ENCODE data around the gene PDPK1.
"Not testable (repeated sequence)": the region's sequence is repeated elsewhere in the genome, so short reads cannot be mapped to it uniquely, and the experiment has no call there.

Gene PDPK1

DNA sequence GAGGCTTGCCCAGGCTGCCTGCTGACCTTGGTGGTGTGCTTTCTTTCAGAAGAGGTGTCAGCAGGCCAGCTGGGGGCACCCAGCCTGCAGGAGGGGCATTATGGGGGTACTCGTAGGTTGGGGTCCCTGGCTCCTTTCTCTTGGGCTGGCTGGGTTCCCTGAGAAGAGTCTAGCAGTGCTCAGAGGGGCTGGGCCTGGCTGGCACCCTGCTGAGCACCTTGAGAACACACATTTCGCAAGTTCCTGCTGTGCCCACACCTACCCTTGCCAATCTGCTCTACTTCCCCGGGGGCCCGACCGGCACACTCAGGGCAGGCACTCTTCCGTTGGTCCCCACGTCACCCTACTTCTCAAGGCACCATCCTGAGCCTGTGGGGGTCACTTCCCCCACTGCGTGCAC lies 11.7 kb upstream of the PDPK1 start:
- DNase-seq = no peak

DNA sequence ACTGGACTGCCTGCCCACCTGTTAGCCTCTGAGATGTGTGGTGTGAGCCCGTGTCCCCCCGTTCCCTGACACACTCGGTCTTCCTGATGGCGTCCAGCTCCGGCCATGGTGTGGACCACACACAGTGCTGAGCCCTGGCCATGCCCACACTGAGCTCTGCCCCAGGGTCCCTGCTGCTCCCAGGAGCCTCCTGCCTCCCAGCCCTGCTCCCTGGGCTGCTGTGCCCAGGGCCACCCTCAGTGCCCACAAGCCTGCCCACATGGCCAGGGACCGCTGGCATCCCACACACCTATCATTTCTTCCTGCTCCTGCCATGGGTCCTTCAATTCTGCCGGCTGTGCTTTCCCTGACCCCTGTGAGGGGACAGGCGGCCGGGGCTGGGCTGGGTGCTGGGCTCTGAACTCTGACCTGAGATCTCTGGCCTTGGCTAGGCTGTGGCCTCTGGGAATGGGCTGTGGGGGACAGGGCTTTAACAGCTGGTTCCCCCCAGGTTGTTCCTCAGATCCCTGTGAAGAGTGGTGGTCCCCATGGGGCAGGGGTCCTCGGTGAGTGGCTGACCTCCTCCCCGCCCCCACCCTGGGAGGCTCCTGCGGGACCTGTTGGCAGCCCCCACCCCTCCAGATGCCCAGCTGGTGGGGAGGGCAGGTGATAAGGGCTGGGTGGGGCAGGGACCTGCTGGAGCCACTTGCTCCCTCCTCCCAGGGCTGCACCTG lies 10.6 kb upstream of the PDPK1 start:
- no peak for DNase-seq

DNA sequence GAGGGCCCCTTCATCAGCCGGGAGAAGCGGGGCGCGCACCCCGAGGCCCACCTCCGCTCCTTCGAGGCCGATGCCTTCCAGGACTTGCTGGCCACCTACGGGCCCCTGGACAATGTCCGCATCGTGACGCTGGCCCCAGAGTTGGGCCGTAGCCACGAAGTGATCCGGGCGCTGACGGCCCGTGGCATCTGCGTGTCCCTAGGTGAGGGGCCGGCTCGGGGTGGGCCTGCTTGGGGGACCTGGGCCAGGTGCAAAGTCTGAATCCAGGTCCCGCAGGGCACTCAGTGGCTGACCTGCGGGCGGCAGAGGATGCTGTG lies 10.1 kb upstream of the PDPK1 start:
- no peak for DNase-seq

DNA sequence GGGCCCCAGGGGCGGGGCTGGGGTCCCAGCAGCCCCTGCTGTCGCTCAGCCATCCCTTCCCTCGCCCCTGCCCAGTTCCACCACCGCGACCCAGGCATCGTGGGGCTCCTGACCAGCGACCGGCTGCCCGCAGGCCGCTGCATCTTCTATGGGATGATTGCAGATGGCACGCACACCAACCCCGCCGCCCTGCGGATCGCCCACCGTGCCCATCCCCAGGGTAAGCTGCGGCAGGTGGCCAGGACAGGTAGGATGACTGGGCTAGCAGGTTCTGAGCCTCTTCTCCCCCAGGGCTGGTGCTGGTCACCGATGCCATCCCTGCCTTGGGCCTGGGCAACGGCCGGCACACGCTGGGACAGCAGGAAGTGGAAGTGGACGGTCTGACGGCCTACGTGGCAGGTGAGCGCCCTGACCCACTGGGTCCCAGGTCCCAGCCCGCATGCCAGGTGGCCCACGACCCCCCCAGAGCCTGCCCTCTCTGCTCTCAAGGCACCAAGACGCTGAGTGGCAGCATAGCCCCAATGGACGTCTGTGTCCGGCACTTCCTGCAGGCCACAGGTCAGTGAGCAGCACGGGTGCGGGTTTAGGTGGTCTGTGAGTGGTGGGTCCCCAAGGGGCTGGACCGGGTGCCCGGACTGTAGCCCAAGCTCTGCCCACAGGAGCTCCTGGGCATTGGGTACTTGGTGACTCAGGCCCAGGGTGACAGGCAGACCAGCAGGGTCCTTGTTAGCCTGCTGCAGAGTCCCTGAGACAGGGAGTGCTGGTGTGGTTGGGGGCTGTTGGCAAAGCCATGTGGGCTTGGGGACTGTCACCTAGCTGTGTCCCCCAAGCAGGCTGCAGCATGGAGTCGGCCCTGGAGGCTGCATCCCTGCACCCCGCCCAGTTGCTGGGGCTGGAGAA lies 9.4 kb upstream of the PDPK1 start:
- no peak for DNase-seq

DNA sequence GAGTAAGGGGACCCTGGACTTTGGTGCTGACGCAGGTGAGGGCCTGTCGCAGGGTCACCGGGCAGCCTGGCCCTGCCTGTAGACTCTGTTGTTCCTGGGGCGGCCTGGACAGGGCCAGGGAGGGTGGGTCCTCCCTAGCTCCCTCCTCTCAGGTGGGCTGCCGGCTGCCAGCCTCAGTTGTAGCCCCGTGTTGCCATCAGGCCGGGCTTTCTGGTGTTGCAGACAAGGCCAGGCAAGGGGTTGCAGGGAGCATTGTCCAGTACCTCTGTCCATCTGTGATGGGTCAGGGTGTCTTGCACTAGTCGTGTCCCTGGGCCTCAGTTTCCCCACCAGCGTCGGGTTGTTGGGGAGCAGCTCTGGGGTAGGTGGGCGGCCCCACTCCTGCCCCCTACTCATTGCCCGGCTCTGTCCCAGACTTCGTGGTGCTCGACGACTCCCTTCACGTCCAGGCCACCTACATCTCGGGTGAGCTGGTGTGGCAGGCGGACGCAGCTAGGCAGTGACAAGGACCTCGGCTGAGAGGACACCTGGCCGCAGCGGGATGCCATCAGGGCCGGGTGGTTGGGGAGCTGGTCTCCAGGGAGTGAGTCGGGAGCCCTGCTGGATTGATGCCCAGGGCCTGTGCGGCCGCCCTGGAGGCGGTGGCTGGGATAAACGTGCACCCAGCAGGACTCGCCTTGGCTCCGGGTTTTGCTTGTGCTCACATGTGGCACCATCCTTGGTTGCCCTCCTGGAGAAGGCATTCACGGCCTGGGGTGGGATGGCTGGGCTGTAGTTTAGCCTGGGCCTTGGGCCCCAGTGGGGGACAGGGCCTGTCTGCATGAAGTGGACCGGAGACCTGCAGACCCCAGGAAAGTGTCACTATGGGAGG lies 8.5 kb upstream of the PDPK1 start:
- DNase-seq = no peak

DNA sequence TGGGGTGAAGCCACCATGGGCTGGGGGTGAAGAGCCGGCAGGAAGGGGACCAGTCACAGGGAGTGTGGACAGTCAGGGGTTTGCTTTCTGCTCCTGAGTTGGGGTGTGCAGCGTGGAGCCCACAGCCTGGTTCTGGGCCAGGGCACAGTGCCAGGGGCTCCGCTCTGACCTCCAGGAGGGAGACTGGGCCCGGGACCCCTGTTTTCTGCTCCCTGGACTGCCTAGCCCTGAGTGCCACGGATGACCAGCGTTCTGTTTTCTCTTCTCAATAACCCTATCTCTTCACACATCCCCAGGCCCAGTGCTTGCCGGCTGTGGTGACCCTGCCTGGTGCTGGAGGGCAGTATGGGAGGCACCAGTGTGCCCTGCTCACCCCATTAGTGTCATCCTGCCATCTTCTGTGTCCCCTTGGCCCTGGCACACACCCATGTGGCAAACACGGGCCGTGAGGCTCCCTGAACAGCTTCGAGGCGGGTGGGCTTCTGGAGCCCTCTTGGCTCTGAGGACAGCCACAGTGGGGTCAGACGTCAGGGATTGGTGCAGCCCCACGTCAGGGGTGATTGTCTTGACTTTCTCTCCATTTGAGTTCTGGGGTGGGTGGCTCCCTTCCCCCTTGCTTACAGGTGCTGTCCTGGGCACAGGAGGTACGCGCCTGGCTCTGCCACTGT lies 7.7 kb upstream of the PDPK1 start:
- DNase-seq = no peak

DNA sequence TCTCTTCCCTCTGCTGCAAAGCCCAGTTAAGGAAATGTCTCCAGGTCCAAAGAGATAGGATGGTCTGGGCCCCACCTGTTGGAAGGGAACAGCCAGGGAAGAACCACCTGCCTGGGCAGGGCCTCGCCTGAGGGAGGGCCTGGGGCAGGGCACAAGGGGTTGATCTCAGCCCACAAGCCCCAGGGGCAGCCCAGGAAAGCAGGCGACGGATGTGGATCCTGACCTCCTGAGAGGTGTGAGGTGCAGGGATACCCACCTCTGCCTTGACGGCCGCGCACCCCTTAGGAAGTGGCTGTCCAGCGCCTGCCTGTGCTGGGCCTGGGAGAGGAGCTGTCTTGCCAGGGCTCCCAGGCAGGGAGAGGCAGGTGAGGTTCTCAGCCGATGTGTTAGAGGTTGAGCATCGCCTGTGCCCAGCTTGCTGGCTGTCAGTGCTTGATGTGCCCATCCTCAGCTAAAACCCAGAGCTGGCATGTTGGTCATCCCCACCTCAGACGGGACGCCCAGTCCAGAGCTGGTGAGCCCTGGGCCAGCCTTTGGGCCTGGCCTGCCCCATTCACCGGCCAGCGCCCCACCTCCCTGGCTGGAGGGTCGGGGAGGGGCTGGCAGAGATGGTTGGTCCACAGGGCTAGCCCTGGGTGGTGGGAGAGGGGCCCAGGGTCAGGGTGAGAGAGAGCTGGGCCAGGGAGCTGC lies 7.0 kb upstream of the PDPK1 start:
- DNase-seq = no peak

DNA sequence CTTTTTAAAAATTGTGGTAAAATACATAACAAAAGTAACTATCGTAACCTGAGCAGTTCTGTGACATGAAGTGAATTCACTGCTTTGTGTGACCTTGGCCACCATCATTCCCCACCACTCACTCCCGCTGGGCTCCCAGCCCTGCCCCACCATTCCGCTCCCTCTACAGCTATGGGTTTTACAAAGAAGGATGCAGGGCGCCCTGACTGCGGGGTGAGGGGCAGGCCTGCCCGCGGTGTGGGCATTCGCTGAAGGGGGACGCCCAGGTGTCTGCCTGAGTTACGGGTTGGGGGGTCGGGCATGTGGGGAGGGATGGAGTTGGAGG lies 6.5 kb upstream of the PDPK1 start, which contains the start of gene CEMP1:
CEMP1 (minus strand) TSS at position 38 of the 325 bp plus-strand sequence. CDS start 335 bp downstream, outside the sequence.
- DNase-seq = no peak

DNA sequence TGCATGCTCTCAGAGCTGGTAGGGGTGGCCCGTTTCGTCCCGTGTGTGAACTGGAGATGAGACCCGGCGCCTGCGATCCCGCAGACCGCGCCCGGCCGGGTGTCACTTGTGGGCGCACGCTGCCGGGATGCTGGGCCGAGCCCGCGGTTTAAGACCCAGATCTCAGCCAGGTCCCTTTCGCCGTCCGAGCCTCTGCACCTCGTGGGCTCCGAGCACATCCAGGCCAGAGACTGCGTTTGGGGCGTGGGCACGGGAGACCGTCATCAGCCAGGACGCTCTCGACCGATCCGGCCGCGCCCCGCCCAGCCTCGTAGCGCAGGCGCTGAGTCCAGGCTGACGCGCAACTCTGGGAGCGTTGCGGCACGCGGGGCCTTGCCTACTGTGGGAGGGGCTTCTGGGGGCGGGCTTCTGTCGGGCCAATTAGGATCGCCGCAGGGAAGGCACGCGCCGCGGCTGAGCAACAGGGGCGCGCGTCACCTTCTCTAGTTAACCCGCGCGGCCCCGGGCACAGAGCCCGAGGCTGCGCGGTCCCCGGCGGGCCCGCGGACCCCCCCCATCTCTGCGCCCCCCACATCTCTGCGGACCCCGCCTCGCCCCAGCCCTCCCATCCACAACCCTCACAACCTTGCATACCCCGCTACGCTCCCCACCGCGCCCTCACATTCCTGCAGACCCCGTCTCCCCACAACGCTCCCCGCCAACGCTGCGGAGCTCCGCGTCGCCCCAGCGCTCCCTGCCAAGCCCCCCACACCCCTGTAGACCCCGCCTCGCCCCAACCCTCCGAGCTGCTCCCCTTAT lies 5.9 kb upstream of the PDPK1 start:
- DNase-seq = peak; percentile 97

DNA sequence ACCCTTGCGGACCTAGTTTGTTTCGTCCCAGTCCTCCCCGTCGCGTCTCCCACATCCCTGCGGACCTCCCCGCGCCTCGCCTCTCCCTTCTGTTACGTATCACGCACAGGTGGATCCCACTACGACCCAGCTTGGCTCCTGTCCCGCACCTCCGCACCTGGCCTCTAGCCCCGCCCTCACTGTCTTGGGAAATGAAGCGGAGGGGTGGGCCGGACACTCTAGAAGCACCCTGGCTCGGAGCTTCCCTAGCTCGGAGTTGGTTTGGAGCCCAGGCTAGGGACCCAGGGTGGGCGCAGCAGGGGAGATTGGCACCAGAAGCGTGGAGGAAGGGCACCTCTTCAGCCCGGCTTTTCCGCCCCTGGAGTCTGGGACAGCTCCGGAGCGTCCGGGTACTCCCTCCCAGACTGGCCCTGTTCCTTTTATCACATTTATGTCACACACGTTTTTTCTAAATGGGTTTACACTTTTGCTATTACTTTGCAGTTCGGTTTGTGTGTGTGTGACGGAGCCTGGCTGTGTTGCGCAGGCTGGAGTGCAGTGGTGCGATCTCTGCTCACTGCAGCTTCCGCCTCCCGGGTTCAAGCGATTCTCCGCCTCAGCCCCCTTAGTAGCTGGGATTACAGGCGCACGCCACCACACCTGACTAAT lies 5.2 kb upstream of the PDPK1 start:
- DNase-seq = peak; percentile 59

DNA sequence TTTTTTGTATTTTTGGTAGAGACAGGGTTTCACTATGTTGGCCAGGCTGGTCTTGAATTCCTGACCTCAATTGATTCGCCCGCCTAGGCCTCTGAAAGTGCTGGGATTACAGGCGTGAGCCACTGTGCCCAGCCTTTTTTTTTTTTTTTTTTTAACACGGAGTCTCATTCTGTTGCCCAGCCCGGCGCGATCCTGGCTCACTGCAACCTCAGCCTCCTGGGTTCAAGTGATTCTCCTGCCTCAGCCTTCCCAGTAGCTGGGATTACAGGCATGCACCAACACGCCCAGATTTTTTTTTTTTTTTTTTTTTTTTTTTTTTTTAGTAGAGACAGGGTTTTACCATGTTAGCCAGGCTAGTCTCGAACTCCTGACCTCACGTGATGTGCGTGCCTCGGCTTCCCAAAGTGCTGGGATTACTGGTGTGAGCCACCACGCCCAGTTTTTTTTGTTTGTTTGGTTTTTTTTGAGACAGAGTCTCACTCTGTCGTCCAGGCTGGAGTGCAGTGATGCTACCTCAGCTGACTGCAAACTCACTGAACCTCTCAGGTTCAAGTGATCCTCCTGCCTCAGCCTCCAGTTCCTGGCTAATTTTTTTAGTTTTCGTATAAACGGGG lies 4.6 kb upstream of the PDPK1 start:
- not testable (repeated sequence) for DNase-seq

DNA sequence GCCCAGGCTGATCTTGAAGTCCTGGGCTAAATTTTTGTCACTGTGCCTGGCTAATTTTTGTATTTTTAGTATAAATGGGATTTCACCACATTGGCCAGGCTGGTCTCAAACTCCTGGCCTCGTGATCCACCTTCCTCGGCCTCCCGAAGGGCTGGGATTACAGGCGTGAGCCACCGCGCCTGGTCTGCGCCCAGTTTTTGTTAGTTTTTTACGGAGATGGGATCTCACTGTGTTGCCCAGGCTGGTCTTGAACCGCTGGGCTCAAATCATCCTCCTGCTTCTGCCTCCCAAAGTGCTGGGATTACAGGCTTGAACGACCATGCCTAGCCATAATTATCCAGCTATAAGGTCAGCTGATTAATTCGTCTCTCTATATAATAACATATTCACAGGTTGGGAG lies 3.9 kb upstream of the PDPK1 start:
- no peak for DNase-seq

DNA sequence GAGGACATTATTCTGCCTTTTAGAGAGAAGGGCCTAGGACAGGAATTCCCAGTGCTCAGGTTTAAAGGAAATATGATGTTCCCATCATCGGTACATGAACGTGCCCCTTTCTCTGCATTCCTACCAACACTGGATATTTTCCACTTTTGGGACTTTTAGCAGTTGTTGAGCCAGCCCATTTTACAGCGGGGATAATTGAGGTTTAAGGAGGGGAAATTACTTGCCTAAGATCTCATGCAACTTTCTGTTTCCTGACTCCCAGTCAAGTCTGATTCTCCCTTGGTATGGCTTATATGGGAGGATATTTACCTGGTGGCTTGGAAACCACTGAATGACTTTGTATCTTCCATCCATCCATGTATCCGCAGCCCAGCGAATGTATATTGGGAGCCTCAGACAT lies 3.5 kb upstream of the PDPK1 start:
- DNase-seq = not testable (repeated sequence)

DNA sequence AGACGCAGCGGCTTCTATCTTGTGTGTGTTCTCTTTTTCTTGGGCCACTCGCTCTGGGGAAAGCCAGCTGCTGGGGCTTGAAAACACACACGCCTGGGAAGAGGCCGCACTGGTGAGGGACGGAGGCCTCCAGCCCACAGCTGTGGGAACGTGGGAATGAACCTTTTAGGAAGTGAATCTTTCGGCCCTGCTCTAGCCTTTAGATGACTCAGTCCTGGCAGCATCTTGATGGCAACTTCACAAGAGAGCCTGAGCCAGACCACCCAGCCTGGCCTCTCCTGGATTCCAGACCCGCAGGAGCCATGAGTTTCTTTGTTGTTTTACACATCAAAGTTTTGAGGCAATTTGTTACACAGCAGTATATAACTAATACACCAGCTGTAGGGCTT lies 2.2 kb upstream of the PDPK1 start:
- no peak for DNase-seq

DNA sequence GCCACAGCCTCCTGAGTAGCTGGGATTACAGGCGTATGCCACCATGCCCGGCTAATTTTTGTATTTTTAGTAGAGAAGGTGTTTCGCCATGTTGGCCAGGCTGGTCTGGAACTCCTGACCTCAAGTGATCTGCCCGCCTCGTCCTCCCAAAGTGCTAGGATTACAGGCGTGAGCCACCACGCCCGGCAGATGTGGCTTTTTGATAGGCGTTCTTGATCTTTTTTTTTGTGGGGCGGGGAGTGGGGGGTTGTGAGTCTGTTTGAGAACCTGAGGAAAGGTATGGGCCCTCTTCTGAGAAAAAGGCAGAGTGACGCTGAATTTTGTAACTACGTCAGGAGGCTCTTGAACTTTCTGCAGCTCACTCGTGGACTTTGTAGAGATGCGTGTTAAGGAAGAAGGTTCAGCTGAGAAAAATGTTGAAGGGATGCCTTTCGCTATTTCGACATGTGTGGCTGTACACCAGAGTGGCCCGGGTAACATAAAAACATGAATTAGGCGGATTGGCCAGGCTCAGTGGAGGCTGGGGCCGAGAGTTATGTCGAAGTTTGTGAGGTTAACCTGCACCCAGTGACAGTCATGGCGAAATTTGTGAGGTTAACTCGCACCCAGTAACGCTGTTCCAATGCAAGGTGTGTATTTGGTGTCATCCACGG lies 1.5 kb downstream of the PDPK1 start:
- DNase-seq = not testable (repeated sequence)

DNA sequence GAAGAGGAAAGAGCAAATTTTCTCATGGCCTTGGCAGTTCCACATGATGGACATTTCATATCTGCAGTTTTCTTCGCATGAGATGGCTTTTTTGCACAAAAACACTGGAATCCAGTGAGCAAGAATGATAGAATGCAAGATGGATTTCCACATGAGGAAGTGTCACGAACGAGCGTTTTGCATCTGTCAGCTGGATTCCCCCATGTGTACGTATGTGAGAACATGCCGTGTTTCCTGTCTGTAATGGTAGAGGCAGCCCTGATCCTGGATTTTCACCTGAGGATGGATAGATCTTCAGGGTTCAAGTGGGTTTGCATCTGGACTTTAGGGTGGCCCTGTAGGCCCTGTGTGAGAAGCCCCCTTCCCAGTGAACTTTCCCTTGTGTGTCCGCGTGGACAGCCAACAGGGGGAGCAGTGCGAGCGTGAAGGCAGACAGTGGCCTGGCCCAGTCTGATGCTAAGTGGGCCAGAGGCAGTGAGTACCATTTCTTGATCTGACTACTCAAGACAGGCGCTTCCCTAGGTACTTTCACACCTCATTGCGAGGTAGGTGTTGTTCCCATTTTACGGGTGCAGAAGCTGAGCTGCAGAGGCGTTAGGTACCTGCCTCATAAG lies 2.1 kb downstream of the PDPK1 start:
- DNase-seq = not testable (repeated sequence)

DNA sequence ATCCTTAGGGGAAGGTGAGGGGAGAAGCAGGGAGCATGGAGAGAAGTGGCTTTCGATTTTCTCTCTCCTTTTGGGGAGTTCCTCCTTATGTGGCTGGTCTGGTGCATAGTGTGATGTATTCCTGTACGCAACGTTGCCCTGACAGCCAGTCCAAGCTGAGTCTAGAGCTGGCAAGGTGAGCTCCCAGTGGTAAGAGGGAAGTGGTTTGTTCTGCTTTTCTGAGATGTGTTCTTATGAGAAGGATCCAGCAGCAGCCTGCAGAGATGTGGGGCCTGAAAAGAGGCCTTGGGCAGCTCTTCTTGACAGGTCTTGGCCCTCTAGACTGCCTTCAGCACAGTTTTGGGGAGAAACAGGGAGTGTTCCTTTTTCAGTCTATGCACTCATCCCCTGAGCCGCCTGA lies 3.1 kb downstream of the PDPK1 start:
- DNase-seq = not testable (repeated sequence)

DNA sequence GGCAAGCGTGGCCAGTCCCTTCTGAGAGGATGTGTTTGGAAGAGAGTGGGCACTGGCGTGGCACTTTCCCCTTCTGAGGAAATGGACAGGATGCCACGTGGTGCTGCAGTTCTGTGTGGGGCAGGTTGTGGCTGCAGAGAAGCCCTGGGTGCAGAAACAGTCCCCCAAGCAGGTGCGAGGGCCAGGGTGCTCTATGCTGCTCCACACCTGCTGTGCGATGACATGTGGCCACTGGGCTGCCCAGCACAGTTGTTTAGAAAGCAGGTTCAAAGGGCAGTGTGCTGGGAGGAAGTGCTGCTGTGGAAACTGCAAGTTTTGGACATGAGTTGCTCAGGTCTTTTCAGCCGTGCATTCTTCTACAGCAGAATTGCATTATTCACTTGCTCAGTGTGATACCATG lies 3.6 kb downstream of the PDPK1 start:
- DNase-seq = not testable (repeated sequence)

DNA sequence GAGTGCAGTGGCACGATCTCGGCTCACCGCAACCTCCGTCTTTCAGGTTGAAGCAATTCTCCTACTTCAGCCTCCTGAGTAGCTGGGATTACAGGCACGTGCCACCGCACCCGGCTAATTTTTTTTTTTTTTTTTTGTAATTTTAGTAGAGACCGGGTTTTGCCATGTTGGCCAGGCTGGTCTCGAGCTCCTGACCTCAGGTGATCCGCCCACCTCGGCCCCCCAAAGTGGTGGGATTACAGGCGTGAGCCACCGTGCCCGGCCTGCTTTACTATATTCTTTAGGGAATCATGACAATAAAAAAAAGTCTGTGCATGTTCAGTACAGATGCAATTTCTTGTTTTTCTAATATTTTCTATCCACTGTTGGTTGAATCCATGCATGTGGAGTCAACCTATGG lies 6.0 kb downstream of the PDPK1 start:
- DNase-seq = not testable (repeated sequence)
